Upper lobe of right lung (tissue), 1 donor: ENCODE results near the gene BTBD19. TPM values are rescaled to one million over a fixed set of nuclear protein-coding genes. Genes with fewer than 3 reads are reported as not detected.

Experiments
- ATAC-seq: fragments of 200-7000 bp; cut with Tn5 transposase; one replicate; pipeline ENCODE4 v1.9.1; 2020; ENCODE audit warnings: mild to moderate bottlenecking, moderate library complexity
- DNase-seq: peaks from one replicate; pipeline ENCODE4 v3.0.0-alpha.2; 2020
- H3K27ac ChIP-seq: fragments of 200-600 bp; one replicate; pipeline ENCODE4 v1.8.0; 2022
- H3K27me3 ChIP-seq: fragments of 200-600 bp; one replicate; pipeline ENCODE4 v1.8.0; 2022; ENCODE audit warnings: mild to moderate bottlenecking
- H3K36me3 ChIP-seq: fragments of 200-600 bp; one replicate; pipeline ENCODE4 v1.8.0; 2022
- H3K4me1 ChIP-seq: fragments of 200-600 bp; one replicate; pipeline ENCODE4 v1.8.0; 2022
- H3K4me3 ChIP-seq: fragments of 200-600 bp; one replicate; pipeline ENCODE4 v1.8.0; 2022; ENCODE audit warnings: mild to moderate bottlenecking
- H3K9me3 ChIP-seq: fragments of 200-600 bp; one replicate; pipeline ENCODE4 v1.8.0; 2022
- CTCF ChIP-seq: fragments of 200-600 bp; IDR thresholded peaks from one replicate; pipeline ENCODE4 v1.8.0; 2022; ENCODE audit warnings: antibody characterized with exemption
- intact Hi-C: fragments of 100-400 bp; cut with DNase I; formaldehyde crosslinking; loops from one replicate; pipeline ENCODE4 v1.11.0; 2022
- total RNA-seq: library from RNA; stranded (reverse); fragmentation: NEBNext Ultra II Directional; extraction: Animal tissue kit (Norgen Biotek cat#: 25700); gene quantifications from one replicate; pipeline ENCODE4 v1.2.1, GENCODE V29; 2021
- donor health status: DM: no; HTN: yes; CAD: no; lungs with severe emphysema.

BTBD19 gene
- total RNA-seq, 1 donor from 2014 or later, result 9.2 TPM

- DNase-seq, result no peak
- intact Hi-C loops, result no loop called here
Measured at GRCh38 chr1:44847845-44848244, 39.5 kb downstream of the BTBD19 start.

GRCh38 chr1:44848456-44849181, 40.3 kb downstream of the BTBD19 start:
- ATAC-seq (no peak), DNase-seq (peak; percentile 38)
- H3K27me3 ChIP-seq, result no peaks in the 10 kb centered on the region
- no peak overlapping the region for H3K4me3 ChIP-seq
- peaks cover 11% of the 10 kb centered on the region for H3K36me3 ChIP-seq
- H3K27ac ChIP-seq, result no peak overlapping the region
- no peaks in the 10 kb centered on the region for H3K9me3 ChIP-seq
- intact Hi-C loops, result no loop called here
- no peaks in the 10 kb centered on the region for H3K4me1 ChIP-seq
- TF ChIP-seq CTCF, result no peak

More at GRCh38 chr1:44847845-44848244, 39.5 kb downstream of the BTBD19 start:
- peaks cover 11% of the 10 kb centered on the region for H3K36me3 ChIP-seq
- ATAC-seq, result no peak
- no peak overlapping the region for H3K27ac ChIP-seq
- H3K4me3 ChIP-seq, result no peak overlapping the region
- H3K9me3 ChIP-seq, result no peaks in the 10 kb centered on the region
- H3K27me3 ChIP-seq, result no peaks in the 10 kb centered on the region
- TF ChIP-seq CTCF, result no peak
- H3K4me1 ChIP-seq, result peaks cover 3% of the 10 kb centered on the region

GRCh38 chr1:44849575-44850132, 41.3 kb downstream of the BTBD19 start:
- intact Hi-C loops, result no loop called here
- no peaks in the 10 kb centered on the region for H3K9me3 ChIP-seq
- H3K27me3 ChIP-seq, result no peaks in the 10 kb centered on the region
- H3K27ac ChIP-seq, result no peak overlapping the region
- TF ChIP-seq CTCF, result no peak
- DNase-seq (no peak), ATAC-seq (no peak)
- no peak overlapping the region for H3K4me3 ChIP-seq
- H3K36me3 ChIP-seq, result peaks cover 11% of the 10 kb centered on the region
- no peaks in the 10 kb centered on the region for H3K4me1 ChIP-seq

GRCh38 chr1:44851308-44851707, 43.0 kb downstream of the BTBD19 start:
- no peak for TF ChIP-seq CTCF
- ATAC-seq (no peak), DNase-seq (no peak)
- Histone ChIP-seq H3K9me3 (no peaks in the 10 kb centered on the region), H3K36me3 (peaks cover 11% of the 10 kb centered on the region), H3K4me3 (no peak overlapping the region), H3K27ac (no peak overlapping the region), H3K4me1 (no peaks in the 10 kb centered on the region), H3K27me3 (no peaks in the 10 kb centered on the region)
- intact Hi-C loops, result no loop called here

GRCh38 chr1:44853201-44853600, 44.9 kb downstream of the BTBD19 start:
- intact Hi-C loops, result no loop called here
- H3K9me3 ChIP-seq, result no peaks in the 10 kb centered on the region
- no peaks in the 10 kb centered on the region for H3K4me1 ChIP-seq
- H3K27ac ChIP-seq, result no peak overlapping the region
- no peak overlapping the region for H3K4me3 ChIP-seq
- DNase-seq (no peak), ATAC-seq (no peak)
- peaks cover 21% of the 10 kb centered on the region for H3K36me3 ChIP-seq
- H3K27me3 ChIP-seq, result no peaks in the 10 kb centered on the region
- no peak for TF ChIP-seq CTCF
